ENCODE data around the gene TMEM82.

TMEM82 gene

GRCh38 chr1:15702722-15703550 lies 39.4 kb upstream of the TMEM82 start:
- no peak for TF ChIP-seq CTCF (IDR thresholded peaks at IDR 0.05; ENCODE audit: low read depth, low read length, missing control alignments)
- DNase-seq (ENCODE audit: low read depth) = no peak
- H3K4me3 ChIP-seq (ENCODE audit: low read depth, low read length) = no peak overlapping the region

GRCh38 chr1:15703562-15703961 lies 38.7 kb upstream of the TMEM82 start:
- no peak for TF ChIP-seq CTCF (IDR thresholded peaks at IDR 0.05; ENCODE audit: low read depth, low read length, missing control alignments)
- no peak overlapping the region for H3K4me3 ChIP-seq (ENCODE audit: low read depth, low read length)
- no peak for DNase-seq (ENCODE audit: low read depth)

- no peak for TF ChIP-seq CTCF (IDR thresholded peaks at IDR 0.05; ENCODE audit: low read depth, low read length, missing control alignments)
- no peak overlapping the region for H3K4me3 ChIP-seq (ENCODE audit: low read depth, low read length)
- DNase-seq (ENCODE audit: low read depth) = no peak
Observed at GRCh38 chr1:15704526-15705183, 37.6 kb upstream of the TMEM82 start.

- TF ChIP-seq CTCF (IDR thresholded peaks at IDR 0.05; ENCODE audit: low read depth, low read length, missing control alignments) = no peak
- no peak overlapping the region for H3K4me3 ChIP-seq (ENCODE audit: low read depth, low read length)
- DNase-seq (ENCODE audit: low read depth) = no peak
Observed at GRCh38 chr1:15705184-15705566, 37.1 kb upstream of the TMEM82 start.

- H3K4me3 ChIP-seq (ENCODE audit: low read depth, low read length) = no peak overlapping the region
- no peak for DNase-seq (ENCODE audit: low read depth)
- TF ChIP-seq CTCF (IDR thresholded peaks at IDR 0.05; ENCODE audit: low read depth, low read length, missing control alignments) = no peak
Observed at GRCh38 chr1:15706751-15707150, 35.5 kb upstream of the TMEM82 start.

GRCh38 chr1:15707239-15707925 lies 34.9 kb upstream of the TMEM82 start:
- H3K4me3 ChIP-seq (ENCODE audit: low read depth, low read length) = no peak overlapping the region
- TF ChIP-seq CTCF (IDR thresholded peaks at IDR 0.05; ENCODE audit: low read depth, low read length, missing control alignments) = no peak
- no peak for DNase-seq (ENCODE audit: low read depth)

Data from GM12864 (cell line).